Measurements from ENCODE around the gene ADAM12.

Gene ADAM12

DNA sequence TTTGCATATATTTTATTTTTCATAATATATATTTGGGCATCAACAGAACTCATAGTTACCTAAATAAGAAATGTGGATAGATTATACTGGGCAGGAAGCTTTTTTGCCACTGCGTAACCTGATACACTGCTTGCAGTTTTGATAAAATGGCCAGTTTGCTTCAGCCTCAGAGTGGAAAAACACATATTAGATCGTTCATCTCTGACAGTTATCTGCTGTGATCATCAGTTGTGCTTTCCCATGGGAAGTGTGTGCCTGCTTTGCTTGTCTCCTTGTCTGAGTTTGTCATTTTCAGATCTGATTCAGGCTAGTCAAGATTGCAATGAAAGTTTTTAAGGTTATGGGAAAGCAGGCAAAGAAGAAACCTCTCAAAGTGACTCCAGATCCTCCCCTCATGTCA lies 54.0 kb downstream of the ADAM12 start:
- DNase-seq (ENCODE audit: insufficient read length, low spot score) = no peak
- FAIRE-seq = no peak
- TF ChIP-seq POLR2A (IDR thresholded peaks at IDR 0.05; ENCODE audit: low read depth, low read length) = no peak

DNA sequence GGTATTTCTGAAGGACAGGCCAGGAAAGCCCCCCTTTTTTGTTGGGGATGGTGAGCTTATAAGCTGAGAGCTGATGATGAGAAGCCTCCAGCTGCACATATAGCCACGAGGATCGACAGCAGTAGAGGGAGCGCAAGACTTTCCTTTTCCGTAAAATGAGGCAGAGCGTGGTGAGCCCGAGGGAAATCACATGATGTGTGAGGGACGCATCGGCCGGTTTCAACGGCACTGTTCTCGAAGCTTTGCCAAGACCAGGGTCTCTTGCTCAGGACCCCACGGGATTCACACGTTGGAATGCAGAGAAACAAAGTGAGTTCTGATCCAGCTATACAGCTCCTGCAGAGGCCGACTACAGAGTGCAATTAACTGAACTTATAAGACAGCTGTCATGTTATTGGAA lies 55.7 kb downstream of the ADAM12 start:
- FAIRE-seq (no peak), DNase-seq (ENCODE audit: insufficient read length, low spot score) (no peak)
- no peak for TF ChIP-seq POLR2A (IDR thresholded peaks at IDR 0.05; ENCODE audit: low read depth, low read length)

DNA sequence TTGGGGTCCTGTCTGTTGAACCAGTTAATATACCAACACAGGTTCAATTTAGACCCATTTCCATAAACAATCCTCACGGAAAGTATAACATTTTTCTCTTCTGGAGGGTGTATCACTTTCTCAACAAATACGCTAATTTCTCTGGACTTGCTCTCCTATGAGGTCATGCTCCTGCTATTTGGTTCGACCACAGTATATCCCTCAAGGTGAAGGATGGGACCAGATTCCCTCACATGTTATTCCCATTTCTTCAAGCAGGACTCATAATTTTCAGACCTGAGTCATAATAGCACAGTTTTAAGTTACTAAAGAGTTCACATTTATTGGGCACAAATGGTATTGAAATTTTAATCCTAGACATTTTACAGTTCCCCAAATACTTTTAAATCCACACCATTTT lies 57.2 kb downstream of the ADAM12 start:
- TF ChIP-seq POLR2A (IDR thresholded peaks at IDR 0.05; ENCODE audit: low read depth, low read length) = no peak
- FAIRE-seq (no peak), DNase-seq (ENCODE audit: insufficient read length, low spot score) (no peak)

DNA sequence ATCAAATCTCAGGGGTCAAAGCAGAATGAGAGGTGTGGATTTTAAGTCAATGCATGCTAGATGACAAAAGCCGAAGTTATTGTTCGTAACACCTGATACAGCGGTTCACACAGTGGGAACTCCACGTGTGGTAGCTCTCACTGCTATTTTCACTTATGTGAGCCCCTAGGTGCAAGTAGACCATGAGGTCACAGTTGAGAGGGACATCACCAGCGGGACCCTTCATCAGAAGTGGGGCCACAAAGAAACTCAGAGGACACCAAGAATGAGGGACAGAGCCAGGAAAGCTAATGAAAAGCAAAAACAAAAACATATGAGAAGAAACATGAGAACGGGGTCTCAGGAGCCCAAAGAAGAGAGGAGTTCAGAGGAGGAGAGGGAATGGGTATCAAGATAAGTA lies 63.5 kb downstream of the ADAM12 start:
- DNase-seq (ENCODE audit: insufficient read length, low spot score) (no peak), FAIRE-seq (no peak)
- no peak for TF ChIP-seq POLR2A (IDR thresholded peaks at IDR 0.05; ENCODE audit: low read depth, low read length)

DNA sequence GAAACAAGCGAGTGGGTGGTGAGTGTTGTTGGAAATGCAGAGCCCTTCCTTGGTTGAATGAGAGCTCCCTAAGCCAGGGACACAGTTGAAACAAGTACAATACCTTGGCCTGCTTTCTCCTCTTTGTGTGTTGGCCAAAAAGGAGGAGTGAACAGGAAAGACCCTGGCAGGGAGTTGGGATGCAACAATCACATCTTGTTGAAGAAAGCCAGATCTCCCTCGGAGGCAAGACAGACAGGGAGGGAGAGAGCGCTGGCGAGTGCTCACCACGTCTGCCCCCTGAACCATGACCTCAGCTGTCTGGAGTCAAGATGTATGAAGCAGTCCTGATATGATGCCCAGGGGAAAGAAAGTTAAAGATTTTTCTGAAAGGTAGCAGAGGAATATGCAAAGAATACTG lies 66.8 kb downstream of the ADAM12 start:
- no peak for DNase-seq (ENCODE audit: insufficient read length, low spot score)
- FAIRE-seq = no peak
- TF ChIP-seq POLR2A (IDR thresholded peaks at IDR 0.05; ENCODE audit: low read depth, low read length) = no peak

DNA sequence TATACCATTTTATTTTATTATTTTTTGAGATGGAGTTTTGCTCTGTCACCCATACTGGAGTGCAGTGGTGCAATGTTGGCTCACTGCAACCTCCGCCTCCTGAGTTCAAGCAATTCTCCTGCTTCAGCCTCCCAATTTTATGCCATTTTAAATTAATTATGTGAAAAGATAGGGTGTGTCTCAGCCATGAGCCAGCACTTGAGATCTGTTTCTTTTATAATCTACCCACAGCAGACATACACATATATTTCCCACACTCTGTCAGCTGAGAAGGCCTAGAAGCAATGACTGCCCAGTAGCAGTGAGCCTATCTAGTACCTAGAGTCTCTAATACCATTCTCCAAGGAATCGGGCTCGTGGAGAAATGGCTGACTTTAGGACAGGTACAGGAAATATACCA lies 70.5 kb downstream of the ADAM12 start:
- no peak for FAIRE-seq
- no peak for DNase-seq (ENCODE audit: insufficient read length, low spot score)
- TF ChIP-seq POLR2A (IDR thresholded peaks at IDR 0.05; ENCODE audit: low read depth, low read length) = no peak

DNA sequence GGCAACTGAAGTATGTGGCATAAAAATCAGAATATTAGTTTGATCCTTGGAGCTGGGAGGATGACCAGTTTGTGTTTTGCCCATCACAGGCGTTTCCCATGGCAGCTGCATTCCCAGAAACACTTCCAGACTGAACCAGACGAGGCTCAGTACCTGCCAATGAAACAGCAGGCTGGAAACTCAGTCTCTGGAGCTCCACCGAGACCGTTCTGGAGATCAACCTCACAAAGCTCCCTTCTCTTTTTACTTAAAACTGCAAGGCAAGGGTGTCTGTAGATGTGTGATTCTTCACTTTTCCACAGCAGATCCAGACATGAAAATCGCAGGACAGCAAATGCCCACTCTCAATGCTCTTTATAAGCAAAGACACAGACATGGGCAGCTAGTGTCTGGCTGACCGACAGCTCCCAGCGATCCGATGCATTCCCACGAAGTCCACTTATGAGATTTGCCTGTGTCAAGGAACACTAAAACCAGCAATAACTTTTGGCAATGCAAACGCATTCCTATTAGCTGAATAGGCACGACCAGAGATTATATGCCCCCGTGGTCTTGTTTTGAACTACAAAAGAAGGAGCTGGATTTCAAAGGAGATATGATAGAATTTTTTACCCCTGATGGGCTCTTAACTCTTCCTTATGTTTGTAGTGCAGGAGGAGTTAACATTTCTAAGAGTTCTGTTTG lies 72.6 kb downstream of the ADAM12 start:
- no peak for FAIRE-seq
- TF ChIP-seq POLR2A (IDR thresholded peaks at IDR 0.05; ENCODE audit: low read depth, low read length) = no peak
- no peak for DNase-seq (ENCODE audit: insufficient read length, low spot score)

DNA sequence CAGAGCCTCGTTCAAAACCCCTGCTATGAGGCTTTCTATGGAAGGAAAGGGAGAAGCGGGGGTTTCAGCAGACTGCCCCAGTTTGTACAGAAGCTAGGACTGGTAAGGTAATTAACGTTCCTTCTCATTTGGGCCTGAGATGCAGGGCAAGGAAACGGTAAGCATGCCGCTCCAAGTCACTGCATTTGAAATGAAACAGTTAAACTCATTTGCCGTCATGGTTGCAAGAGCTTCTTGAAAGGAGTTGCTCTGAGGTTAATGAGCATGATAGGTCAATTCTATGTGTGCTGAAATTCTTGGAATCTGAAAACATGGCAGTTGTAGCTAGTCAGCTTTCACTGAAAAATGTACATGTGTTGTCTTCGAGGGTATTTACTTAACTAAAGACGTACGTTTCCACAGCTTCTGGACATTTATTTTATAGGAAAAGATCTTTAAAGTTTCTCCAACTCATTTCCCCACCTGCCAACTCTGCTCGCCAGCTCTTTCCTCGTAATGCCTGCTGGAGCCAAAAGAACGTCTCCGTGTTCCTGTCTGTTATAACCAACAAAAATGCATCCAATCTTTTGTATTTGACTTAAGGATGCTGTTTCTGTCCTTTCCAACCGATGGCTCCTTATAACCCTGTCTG lies 73.3 kb downstream of the ADAM12 start:
- no peak for TF ChIP-seq POLR2A (IDR thresholded peaks at IDR 0.05; ENCODE audit: low read depth, low read length)
- DNase-seq (ENCODE audit: insufficient read length, low spot score) (no peak), FAIRE-seq (no peak)

DNA sequence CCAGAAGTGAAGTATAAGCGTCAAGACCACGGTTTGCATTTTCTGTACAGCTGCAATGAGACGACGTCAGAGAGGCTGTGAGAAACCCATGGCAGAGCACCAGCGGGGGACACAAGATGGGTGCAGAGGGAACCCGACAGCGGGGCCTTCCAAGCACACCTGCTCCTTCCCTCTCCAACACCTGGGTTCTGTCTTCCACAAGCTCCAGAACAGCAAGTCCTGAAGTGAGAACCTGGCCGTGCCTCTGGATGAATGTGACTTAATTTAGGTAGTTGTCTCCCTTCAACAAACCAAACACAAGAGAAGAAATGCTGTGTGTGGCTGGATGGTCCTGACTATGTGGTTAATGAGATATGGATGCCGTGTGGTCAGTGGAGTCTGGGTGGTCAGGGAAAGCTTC lies 76.1 kb downstream of the ADAM12 start:
- no peak for DNase-seq (ENCODE audit: insufficient read length, low spot score)
- no peak for TF ChIP-seq POLR2A (IDR thresholded peaks at IDR 0.05; ENCODE audit: low read depth, low read length)
- no peak for FAIRE-seq

DNA sequence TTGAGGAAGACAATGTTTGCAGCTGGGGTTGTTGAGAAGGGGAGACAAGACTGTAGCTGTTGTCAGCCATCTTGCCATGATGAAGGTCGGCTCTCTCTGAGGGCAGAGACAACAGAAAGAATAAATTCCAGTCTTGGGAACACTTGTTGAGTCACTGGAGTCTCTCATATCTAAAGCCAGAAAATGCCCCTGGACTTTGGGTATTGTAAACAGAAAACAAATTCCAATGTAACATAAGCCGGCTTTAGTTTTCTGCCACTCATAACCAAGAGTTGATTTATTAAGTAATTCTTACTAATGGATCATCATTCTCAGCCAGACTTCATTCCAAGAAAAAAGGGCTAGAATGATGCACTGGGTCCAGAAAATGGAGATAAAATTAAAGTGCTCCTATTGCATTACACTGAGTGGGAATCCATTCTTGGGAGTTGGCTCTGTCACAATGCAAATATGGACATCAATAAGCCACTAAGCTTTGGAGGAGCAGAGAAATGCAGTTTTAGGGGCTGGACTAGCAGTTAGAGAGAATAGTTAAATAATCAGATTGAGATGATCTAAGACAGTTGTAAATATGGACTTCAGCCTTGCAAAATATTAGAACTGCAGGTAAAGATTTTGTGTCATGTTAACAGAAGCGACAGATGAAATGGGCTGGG lies 78.9 kb downstream of the ADAM12 start:
- no peak for TF ChIP-seq POLR2A (IDR thresholded peaks at IDR 0.05; ENCODE audit: low read depth, low read length)
- FAIRE-seq (no peak), DNase-seq (ENCODE audit: insufficient read length, low spot score) (no peak)

DNA sequence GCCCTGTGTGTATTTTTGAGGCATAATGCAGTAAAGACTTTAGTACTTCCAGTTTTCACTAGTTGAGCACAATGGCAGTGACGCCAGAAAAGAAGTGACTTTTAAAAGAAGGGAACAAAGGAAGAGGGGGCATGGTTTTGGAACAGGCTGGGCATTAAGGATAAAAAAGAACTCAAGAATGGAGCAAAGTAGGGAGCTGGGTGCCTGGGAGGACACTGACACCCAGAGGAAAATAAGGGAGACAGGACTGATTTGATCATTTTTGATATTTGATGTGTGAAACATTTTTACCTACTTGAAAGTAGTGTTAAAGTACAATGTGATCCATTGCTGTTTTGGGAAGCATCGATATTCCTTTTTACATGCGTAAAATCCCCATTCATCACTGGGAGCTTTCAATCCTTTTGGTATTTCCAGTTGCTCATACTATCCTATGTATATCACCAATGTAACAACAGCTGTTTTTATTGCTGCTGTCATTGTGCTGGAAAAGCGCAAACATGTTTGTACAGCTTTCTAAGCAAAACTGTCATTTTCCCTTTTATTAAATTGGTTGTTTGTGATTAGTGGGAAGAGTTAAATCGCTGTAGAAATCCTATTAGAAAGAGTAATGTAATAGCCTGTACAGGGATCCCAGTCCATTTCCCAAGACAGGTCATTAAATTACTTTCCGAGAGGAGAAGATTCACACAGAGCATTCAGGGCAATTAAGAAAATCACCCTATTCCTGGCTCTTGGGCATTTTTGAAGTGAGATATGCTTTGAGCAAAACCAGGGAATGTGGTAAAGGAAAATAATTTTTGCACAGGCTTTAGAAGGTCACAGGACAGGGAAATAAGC lies 85.2 kb downstream of the ADAM12 start:
- DNase-seq (ENCODE audit: insufficient read length, low spot score) (no peak), FAIRE-seq (no peak)
- no peak for TF ChIP-seq POLR2A (IDR thresholded peaks at IDR 0.05; ENCODE audit: low read depth, low read length)

DNA sequence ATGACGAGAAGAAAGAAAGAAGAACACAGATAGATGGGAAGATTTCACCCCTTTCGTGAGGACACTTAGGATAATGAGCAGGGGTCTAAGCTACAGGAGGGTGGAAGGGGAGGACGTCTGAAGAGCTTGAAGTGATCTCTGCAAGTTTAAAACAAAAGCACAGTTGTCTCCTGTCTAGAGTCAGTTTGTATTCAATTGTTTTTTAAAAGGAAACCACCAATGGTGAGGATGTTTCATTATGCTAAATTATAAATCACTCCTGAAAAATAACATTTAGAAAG lies 85.9 kb downstream of the ADAM12 start:
- FAIRE-seq = no peak
- TF ChIP-seq POLR2A (IDR thresholded peaks at IDR 0.05; ENCODE audit: low read depth, low read length) = no peak
- DNase-seq (ENCODE audit: insufficient read length, low spot score) = no peak

DNA sequence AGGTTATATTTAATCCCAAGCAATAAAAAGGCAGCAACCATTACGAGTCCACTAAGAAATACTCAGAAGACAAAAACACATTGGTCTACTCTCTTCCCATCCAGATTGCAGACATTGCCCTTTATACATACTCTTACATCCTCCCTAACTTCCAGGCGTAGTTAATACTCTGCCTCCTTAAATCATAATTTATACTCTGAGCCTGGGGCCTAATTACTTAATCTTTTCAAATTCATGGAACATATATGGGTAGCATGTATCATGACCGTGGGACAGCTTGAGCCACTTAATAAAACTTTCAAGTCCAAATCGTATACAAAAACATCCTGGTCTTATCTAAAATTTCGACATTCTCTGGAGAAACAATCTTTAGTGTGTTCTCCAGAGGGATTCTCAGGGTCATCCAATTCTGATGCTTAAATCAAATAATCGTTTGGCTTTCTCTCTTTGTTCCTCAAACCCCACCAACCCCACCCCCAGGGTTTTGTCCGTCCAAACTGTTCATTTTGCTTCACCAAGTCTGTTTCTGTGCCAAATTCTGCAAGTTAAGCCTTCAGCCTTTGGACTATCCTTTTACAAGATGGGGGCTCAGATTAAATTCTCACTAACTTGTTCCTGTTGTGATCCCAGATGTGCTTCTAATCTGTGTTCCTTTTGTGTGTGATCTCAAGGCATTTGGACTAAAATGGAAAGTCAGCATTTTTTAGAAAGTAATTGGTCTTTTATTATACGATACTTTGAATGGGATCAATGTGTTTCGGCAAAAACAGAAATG lies 86.4 kb downstream of the ADAM12 start:
- FAIRE-seq (no peak), DNase-seq (ENCODE audit: insufficient read length, low spot score) (no peak)
- TF ChIP-seq POLR2A (IDR thresholded peaks at IDR 0.05; ENCODE audit: low read depth, low read length) = no peak

DNA sequence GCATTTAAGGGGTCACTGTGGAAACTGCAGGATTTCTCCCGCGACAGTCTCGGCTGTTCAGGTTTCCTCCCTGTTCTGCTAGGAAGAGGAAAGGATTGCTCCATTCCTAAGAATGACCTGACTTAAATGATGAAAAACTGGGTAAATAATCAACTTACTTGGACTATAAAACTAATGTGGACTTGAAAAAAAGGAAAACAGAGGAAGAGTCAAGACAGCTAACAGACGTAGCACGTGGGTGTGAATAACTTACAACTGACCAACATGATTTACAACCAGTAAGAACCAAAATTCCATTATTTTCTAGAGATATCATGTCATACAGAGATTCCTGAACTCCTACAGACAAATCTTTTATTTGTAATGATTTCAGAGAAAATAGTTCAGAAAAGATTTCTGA lies 93.8 kb downstream of the ADAM12 start:
- FAIRE-seq (no peak), DNase-seq (ENCODE audit: insufficient read length, low spot score) (no peak)
- TF ChIP-seq POLR2A (IDR thresholded peaks at IDR 0.05; ENCODE audit: low read depth, low read length) = no peak

Data from H54 (cell line).